Fibroblast of lung (primary cell): ENCODE data around the gene ZNF385A.

Experiments
- EZH2 ChIP-seq: IDR thresholded peaks from 2 replicates; pipeline ENCODE4 v1.5.1; 2012; ENCODE audit warnings: low read length, control low read depth, mild to moderate bottlenecking; ENCODE audit errors: missing control alignments
- TF ChIP-seq, protein P1 (sequence below), 2 donors: IDR thresholded peaks in 1 of 2; conservative IDR thresholded peaks in 1 of 2; 1 replicate in 1 of 2; 2 replicates in 1 of 2; pipeline ENCODE4 v1.5.1; 2011 to 2012; ENCODE audit warnings: low read length in 2 of 2, control low read depth in 1 of 2, inconsistent platforms in 1 of 2, low read depth in 1 of 2, mild to moderate bottlenecking in 1 of 2

DNA sequence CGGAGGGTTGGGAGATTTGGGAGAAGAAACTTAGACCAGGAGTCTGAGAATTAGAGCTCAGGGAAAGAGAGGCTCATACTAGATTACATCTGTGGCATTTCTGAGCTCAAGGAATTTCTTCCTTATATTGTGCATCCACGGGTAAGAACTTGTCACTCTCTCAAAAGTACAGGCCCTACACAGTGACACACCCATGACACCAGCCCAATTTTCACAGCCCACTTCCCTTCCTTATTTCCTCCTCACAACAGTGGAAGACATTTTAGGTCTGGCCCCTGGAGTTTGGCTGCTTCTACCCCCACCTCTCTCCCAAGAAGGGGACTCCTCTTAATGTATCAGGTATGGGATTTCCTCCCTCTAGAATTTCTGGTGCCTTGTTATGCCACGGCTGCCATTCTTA lies 9.2 kb upstream of the ZNF385A start:
- TF ChIP-seq, protein P1, sequence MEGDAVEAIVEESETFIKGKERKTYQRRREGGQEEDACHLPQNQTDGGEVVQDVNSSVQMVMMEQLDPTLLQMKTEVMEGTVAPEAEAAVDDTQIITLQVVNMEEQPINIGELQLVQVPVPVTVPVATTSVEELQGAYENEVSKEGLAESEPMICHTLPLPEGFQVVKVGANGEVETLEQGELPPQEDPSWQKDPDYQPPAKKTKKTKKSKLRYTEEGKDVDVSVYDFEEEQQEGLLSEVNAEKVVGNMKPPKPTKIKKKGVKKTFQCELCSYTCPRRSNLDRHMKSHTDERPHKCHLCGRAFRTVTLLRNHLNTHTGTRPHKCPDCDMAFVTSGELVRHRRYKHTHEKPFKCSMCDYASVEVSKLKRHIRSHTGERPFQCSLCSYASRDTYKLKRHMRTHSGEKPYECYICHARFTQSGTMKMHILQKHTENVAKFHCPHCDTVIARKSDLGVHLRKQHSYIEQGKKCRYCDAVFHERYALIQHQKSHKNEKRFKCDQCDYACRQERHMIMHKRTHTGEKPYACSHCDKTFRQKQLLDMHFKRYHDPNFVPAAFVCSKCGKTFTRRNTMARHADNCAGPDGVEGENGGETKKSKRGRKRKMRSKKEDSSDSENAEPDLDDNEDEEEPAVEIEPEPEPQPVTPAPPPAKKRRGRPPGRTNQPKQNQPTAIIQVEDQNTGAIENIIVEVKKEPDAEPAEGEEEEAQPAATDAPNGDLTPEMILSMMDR (conservative IDR thresholded peaks at IDR 0.05 in 1 of 2, IDR thresholded peaks at IDR 0.05 in 1 of 2; ENCODE audit: low read depth in 1 of 2, low read length in 2 of 2): no peak
- no peak for TF ChIP-seq EZH2
